HepG2 (cell line): ENCODE measurements around the gene POLR3K. TPM values are rescaled to one million over a fixed set of nuclear protein-coding genes. Genes with fewer than 3 reads are reported as not detected.

Experiments
- ATAC-seq: fragments of 200-7000 bp; cut with Tn5 transposase; 3 replicates; pipeline ENCODE4 v1.9.1; 2020; ENCODE audit warnings: mild to moderate bottlenecking, moderate library complexity
- BruUV-seq: library from RNA; stranded (reverse); fragments of 400-500 nt; replicated peaks from 2 replicates; lab custom pipeline; 2021; lab: Mats Ljungman, UMichigan
- CTCF ChIA-PET: fragments of 300-600 bp; formaldehyde crosslinking; extraction: SDS; loops from one replicate; lab custom pipeline; 2021; ENCODE audit warnings: low total read pairs, inconsistent platforms, low intra/inter-chr PET ratio; lab: Yijun Ruan, JAX
- POLR2A ChIA-PET: fragments of 350-600 bp; sonication (Branson Sonifier 250); formaldehyde crosslinking; loops from one replicate; lab custom pipeline; 2020; ENCODE audit warnings: antibody characterized with exemption, inconsistent platforms; lab: Yijun Ruan, JAX
- DNase-seq: peaks from one replicate; pipeline ENCODE4 v3.0.0-alpha.2; 2015; ENCODE audit warnings: low spot score
- FAIRE-seq: peaks from 3 replicates; lab custom pipeline; 2011; peaks lifted over from hg19 to GRCh38; lab: Jason Lieb, UNC
- H2AFZ ChIP-seq: one replicate; pipeline ENCODE4 v1.6.1; 2011; ENCODE audit warnings: low read length, inconsistent platforms
- H3K27ac ChIP-seq: fragments of 300-600 bp; 3 replicates; pipeline ENCODE4 v1.8.0; 2011; ENCODE audit warnings: mixed run types, mild to moderate bottlenecking, mixed read lengths, low read length, inconsistent platforms; ENCODE audit not compliant: insufficient read depth; ENCODE audit errors: extremely low read length
- H3K27me3 ChIP-seq, 2 experiments: fragments of 200-600 bp in 1 of 2; 2 replicates in 1 of 2; 3 replicates in 1 of 2; pipeline versions ENCODE4 v1.6.0 to v1.8.0; 2011; ENCODE audit warnings: low read length in 2 of 2, mild to moderate bottlenecking in 2 of 2, moderate library complexity in 2 of 2, inconsistent platforms in 1 of 2; ENCODE audit not compliant: insufficient read depth in 2 of 2, control insufficient read depth in 1 of 2
- H3K36me3 ChIP-seq, 2 experiments: fragments of 200-600 bp in 1 of 2; replicated peaks in 1 of 2; 2 replicates in 1 of 2; 3 replicates in 1 of 2; pipeline versions ENCODE4 v1.5.1 to v1.8.0; 2011; ENCODE audit warnings: low read length in 2 of 2, inconsistent platforms in 1 of 2; ENCODE audit not compliant: insufficient read depth in 2 of 2, control insufficient read depth in 1 of 2
- H3K4me1 ChIP-seq: 2 replicates; pipeline ENCODE4 v1.5.1; 2012; ENCODE audit warnings: low read length, inconsistent platforms; ENCODE audit not compliant: insufficient read depth
- H3K4me2 ChIP-seq: 2 replicates; pipeline ENCODE4 v1.6.0; 2011; ENCODE audit warnings: low read depth, low read length, inconsistent platforms
- H3K4me3 ChIP-seq, 3 experiments: fragments of 200-600 bp in 1 of 3; sonication (generic), shearing (Covaris generic) in 1 of 3; replicated peaks in 1 of 3; 2 replicates each; pipeline ENCODE4 v1.5.1; 2011 to 2016; ENCODE audit warnings: low read length in 3 of 3, inconsistent platforms in 2 of 3, low read depth in 2 of 3, mild to moderate bottlenecking in 2 of 3, control low read depth in 1 of 3, mixed read lengths in 1 of 3; ENCODE audit not compliant: insufficient read depth in 1 of 3
- H3K79me2 ChIP-seq: one replicate; pipeline ENCODE4 v1.6.1; 2011; ENCODE audit warnings: low read length, inconsistent platforms; ENCODE audit not compliant: insufficient read depth
- H3K9ac ChIP-seq: 2 replicates; pipeline ENCODE4 v1.6.0; 2011; ENCODE audit warnings: mild to moderate bottlenecking, low read depth, low read length, inconsistent platforms; ENCODE audit not compliant: insufficient read depth
- H3K9me3 ChIP-seq: 2 replicates; pipeline ENCODE4 v1.5.1; 2012; ENCODE audit warnings: mild to moderate bottlenecking, low read length
- H4K20me1 ChIP-seq: 2 replicates; pipeline ENCODE4 v1.6.0; 2011; ENCODE audit warnings: inconsistent platforms, mild to moderate bottlenecking, low read length, moderate library complexity; ENCODE audit not compliant: insufficient read depth
- ATF5 ChIP-seq: sonication (generic); formaldehyde crosslinking; IDR thresholded peaks from 2 replicates; pipeline ENCODE4 v1.4.0; 2020; ENCODE audit warnings: mild to moderate bottlenecking, low read depth, missing genetic modification reagents
- E2F2 ChIP-seq: sonication (generic); formaldehyde crosslinking; IDR thresholded peaks from 2 replicates; pipeline ENCODE4 v1.4.0; 2020; ENCODE audit warnings: missing genetic modification reagents, borderline replicate concordance
- FOSL1 ChIP-seq: sonication (generic); formaldehyde crosslinking; IDR thresholded peaks from 2 replicates; pipeline ENCODE4 v1.9.0; 2021; ENCODE audit warnings: missing genetic modification reagents, borderline replicate concordance
- FOXO4 ChIP-seq: sonication (generic); formaldehyde crosslinking; conservative IDR thresholded peaks from 2 replicates; pipeline ENCODE4 v1.8.1; 2023; ENCODE audit warnings: missing genetic modification reagents
- IRX3 ChIP-seq: sonication (generic); formaldehyde crosslinking; IDR thresholded peaks from 2 replicates; pipeline ENCODE4 v1.8.1; 2023; ENCODE audit warnings: mild to moderate bottlenecking, low read depth, missing genetic modification reagents, borderline replicate concordance
- NCOA1 ChIP-seq: sonication (generic); formaldehyde crosslinking; IDR thresholded peaks from 2 replicates; pipeline ENCODE4 v1.9.0; 2021; ENCODE audit warnings: missing genetic modification reagents
- PHF20 ChIP-seq: sonication (generic); formaldehyde crosslinking; IDR thresholded peaks from 2 replicates; pipeline ENCODE4 v1.5.0; 2020; ENCODE audit warnings: mild to moderate bottlenecking, missing genetic modification reagents
- RBM22 ChIP-seq: fragments of 200-400 bp; formaldehyde crosslinking; optimal IDR thresholded peaks from 2 replicates; pipeline ENCODE3; 2017; ENCODE audit warnings: mild to moderate bottlenecking, low read length, moderate library complexity
- SMAD9 ChIP-seq: sonication (generic); formaldehyde crosslinking; IDR thresholded peaks from 2 replicates; pipeline ENCODE4 v1.5.1; 2020; ENCODE audit warnings: mild to moderate bottlenecking, missing genetic modification reagents
- SP4 ChIP-seq: sonication (generic); formaldehyde crosslinking; IDR thresholded peaks from 2 replicates; pipeline ENCODE4 v1.8.1; 2023; ENCODE audit warnings: mild to moderate bottlenecking, missing genetic modification reagents
- TP53 ChIP-seq: sonication (generic); formaldehyde crosslinking; conservative IDR thresholded peaks from 2 replicates; pipeline ENCODE4 v1.4.0; 2020; ENCODE audit warnings: missing genetic modification reagents
- ZFP37 ChIP-seq: sonication (generic); formaldehyde crosslinking; IDR thresholded peaks from 2 replicates; pipeline ENCODE4 v1.4.0; 2020; ENCODE audit warnings: missing genetic modification reagents, borderline replicate concordance
- ZNF121 ChIP-seq: sonication (generic); formaldehyde crosslinking; IDR thresholded peaks from 2 replicates; pipeline ENCODE4 v1.5.0; 2020; ENCODE audit warnings: mild to moderate bottlenecking, missing genetic modification reagents
- ZNF543 ChIP-seq: sonication (generic); formaldehyde crosslinking; IDR thresholded peaks from 2 replicates; pipeline ENCODE4 v1.4.0; 2020; ENCODE audit warnings: mild to moderate bottlenecking, missing genetic modification reagents
- ZNF562 ChIP-seq: sonication (generic); formaldehyde crosslinking; IDR thresholded peaks from 2 replicates; pipeline ENCODE4 v1.8.0; 2022; ENCODE audit warnings: missing genetic modification reagents, borderline replicate concordance
- ZNF749 ChIP-seq: sonication (generic); formaldehyde crosslinking; IDR thresholded peaks from 2 replicates; pipeline ENCODE4 v1.8.0; 2022; ENCODE audit warnings: mild to moderate bottlenecking, missing genetic modification reagents, moderate library complexity, borderline replicate concordance
- ZNF770 ChIP-seq: sonication (generic); formaldehyde crosslinking; IDR thresholded peaks from 2 replicates; pipeline ENCODE4 v1.5.0; 2020; ENCODE audit warnings: mild to moderate bottlenecking, missing genetic modification reagents
- ZSCAN20 ChIP-seq: sonication (generic); formaldehyde crosslinking; IDR thresholded peaks from 2 replicates; pipeline ENCODE4 v1.4.0; 2020; ENCODE audit warnings: missing genetic modification reagents, mild to moderate bottlenecking, borderline replicate concordance
- WGBS: methylation state at CpG from one replicate; pipeline ENCODE4 v1.1.6; 2017; ENCODE audit warnings: low lambda C conversion rate; 5-methylcytosine and 5-hydroxymethylcytosine counted together
- in situ Hi-C: cut with HindIII; loops from 2 replicates; pipeline ENCODE4 v1.10.0; 2017; ENCODE audit warnings: low pct_unique_long_range_greater_than_20kb; ENCODE audit not compliant: extremely low pct_ligation_motif_present
- intact Hi-C: fragments of 100-400 bp; cut with micrococcal nuclease; formaldehyde crosslinking; loops from one replicate; pipeline ENCODE4 v1.10.0; 2022; ENCODE audit not compliant: unreplicated experiment
- polyA plus RNA-seq, 8 experiments: library from polyadenylated mRNA; depleted of rRNA in 3 of 8; stranded (reverse) in 7 of 8; unstranded in 1 of 8; fragments of >200 nt; fragmentation: Illumina TruSeq in 4 of 8; extraction: Trizol in 4 of 8; gene quantifications; 2 replicates each; pipeline versions ENCODE4 v1.2.1 to v1.2.3, GENCODE V29; 2011 to 2016; ENCODE audit warnings: low read depth in 4 of 8, missing spikeins in 1 of 8, mixed read lengths in 1 of 8; ENCODE audit not compliant: insufficient read depth in 1 of 8
- total RNA-seq, 5 experiments: library from RNA; depleted of rRNA; stranded (reverse); fragments of >200 nt; fragmentation: Illumina TruSeq; extraction: Trizol; gene quantifications; 2 replicates each; pipeline ENCODE4 v1.2.3, GENCODE V29; 2016; ENCODE audit warnings: low read depth in 1 of 5
- TF ChIP-seq, protein P1 (sequence below): IDR thresholded peaks from 2 replicates; pipeline ENCODE4 v1.6.1; 2016; ENCODE audit warnings: missing compliant biosample characterization, missing genetic modification reagents, borderline replicate concordance

Gene POLR3K
- total and polyA plus RNA-seq, 2 of the 13 experiments (the other 11 are each of a cell fraction or from before 2014, with no cell fraction given): 14.8 to 18.8 TPM

GRCh38 chr16:54237-54581 lies 801 bp upstream of the POLR3K start:
- peak overlapping the region; percentile 44 for H3K27ac ChIP-seq
- H3K27me3 ChIP-seq: no peaks in the 10 kb centered on the region; a peak in 1 of 5 replicates
- ChIA-PET POLR2A (no interaction called here), CTCF (no interaction called here)
- FAIRE-seq (no peak), ATAC-seq (no peak), DNase-seq (no peak)
- peaks cover 27% of the 10 kb centered on the region for H3K4me1 ChIP-seq
- H3K79me2 ChIP-seq: peaks cover 20% of the 10 kb centered on the region
- peak overlapping the region; percentile 88 for H3K9ac ChIP-seq
- H3K4me2 ChIP-seq: peak overlapping the region; percentile 79
- H3K9me3 ChIP-seq: no peaks in the 10 kb centered on the region
- intact Hi-C loops (no loop called here), in situ Hi-C loops (no loop called here)
- H3K36me3 ChIP-seq: peaks cover 13 to 43% of the 10 kb centered on the region in 2 experiments; a peak in 4 of 5 replicates
- no peaks in the 10 kb centered on the region for H4K20me1 ChIP-seq
- H2AFZ ChIP-seq: no peak overlapping the region
- H3K4me3 ChIP-seq: peak overlapping the region; percentile 88 to 91 (median 91)
- 12% methylated on average over 11 of the region's 12 CpGs for WGBS
- BruUV-seq: TSS peak; percentile 50
- TF ChIP-seq NCOA1 (CRISPR knock-in tag) (0 out of 2 replicates have a peak, but pooled peaks have one; percentile 1), ZSCAN20 (CRISPR knock-in tag) (no peak), PHF20 (no peak), FOSL1 (CRISPR knock-in tag) (no peak), ZNF770 (peak; percentile 52; the same call in 1 of the 2 replicates), TP53 (CRISPR knock-in tag) (0 out of 2 replicates have a peak, but pooled peaks have one; percentile 16), ZNF749 (CRISPR knock-in tag) (no peak), ZNF562 (CRISPR knock-in tag) (no peak), ZNF543 (CRISPR knock-in tag) (no peak), SMAD9 (CRISPR knock-in tag) (no peak), RBM22 (no peak), ZNF121 (CRISPR knock-in tag) (peak; percentile 90), E2F2 (CRISPR knock-in tag) (no peak), ZFP37 (CRISPR knock-in tag) (no peak), IRX3 (CRISPR knock-in tag) (no peak), SP4 (CRISPR knock-in tag) (no peak), ATF5 (no peak), FOXO4 (CRISPR knock-in tag) (0 out of 2 replicates have a peak, but pooled peaks have one; percentile 6)
- TF ChIP-seq, protein P1, sequence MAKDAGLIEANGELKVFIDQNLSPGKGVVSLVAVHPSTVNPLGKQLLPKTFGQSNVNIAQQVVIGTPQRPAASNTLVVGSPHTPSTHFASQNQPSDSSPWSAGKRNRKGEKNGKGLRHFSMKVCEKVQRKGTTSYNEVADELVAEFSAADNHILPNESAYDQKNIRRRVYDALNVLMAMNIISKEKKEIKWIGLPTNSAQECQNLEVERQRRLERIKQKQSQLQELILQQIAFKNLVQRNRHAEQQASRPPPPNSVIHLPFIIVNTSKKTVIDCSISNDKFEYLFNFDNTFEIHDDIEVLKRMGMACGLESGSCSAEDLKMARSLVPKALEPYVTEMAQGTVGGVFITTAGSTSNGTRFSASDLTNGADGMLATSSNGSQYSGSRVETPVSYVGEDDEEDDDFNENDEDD: no peak
